GM15510 (cell line): ENCODE measurements around the gene PARD3B.

Source experiments
- POLR2A ChIP-seq: IDR thresholded peaks from 3 replicates; pipeline ENCODE4 v1.6.1; 2011; ENCODE audit warnings: borderline replicate concordance; ENCODE audit not compliant: insufficient read length; ENCODE audit errors: extremely low read depth

Gene PARD3B

GRCh38 chr2:205643391-205643885, 1098.2 kb downstream of the PARD3B start:
- no peak for TF ChIP-seq POLR2A

- TF ChIP-seq POLR2A, result no peak
Measured at GRCh38 chr2:205644018-205644417, 1098.7 kb downstream of the PARD3B start.

- TF ChIP-seq POLR2A, result no peak
Measured at GRCh38 chr2:205646680-205647079, 1101.4 kb downstream of the PARD3B start.

- TF ChIP-seq POLR2A, result no peak
Measured at GRCh38 chr2:205650450-205650849, 1105.2 kb downstream of the PARD3B start.

GRCh38 chr2:205650931-205651330, 1105.7 kb downstream of the PARD3B start:
- TF ChIP-seq POLR2A, result no peak

- TF ChIP-seq POLR2A, result no peak
Measured at GRCh38 chr2:205651719-205652118, 1106.4 kb downstream of the PARD3B start.

GRCh38 chr2:205654878-205655605, 1109.8 kb downstream of the PARD3B start:
- no peak for TF ChIP-seq POLR2A

GRCh38 chr2:205655779-205656456, 1110.6 kb downstream of the PARD3B start:
- no peak for TF ChIP-seq POLR2A

- TF ChIP-seq POLR2A, result no peak
Measured at GRCh38 chr2:205656461-205656860, 1111.2 kb downstream of the PARD3B start.

GRCh38 chr2:205656941-205657340, 1111.7 kb downstream of the PARD3B start:
- no peak for TF ChIP-seq POLR2A

- no peak for TF ChIP-seq POLR2A
Measured at GRCh38 chr2:205657579-205657978, 1112.3 kb downstream of the PARD3B start.

GRCh38 chr2:205658068-205658467, 1112.8 kb downstream of the PARD3B start:
- TF ChIP-seq POLR2A, result no peak

GRCh38 chr2:205658572-205658971, 1113.3 kb downstream of the PARD3B start:
- TF ChIP-seq POLR2A, result no peak

- TF ChIP-seq POLR2A, result no peak
Measured at GRCh38 chr2:205659922-205660321, 1114.6 kb downstream of the PARD3B start.

GRCh38 chr2:205660521-205661124, 1115.3 kb downstream of the PARD3B start:
- no peak for TF ChIP-seq POLR2A
